Smooth muscle cell (in vitro differentiated cells): ENCODE measurements around the gene HDAC8. TPM values are rescaled to one million over a fixed set of nuclear protein-coding genes. Genes with fewer than 3 reads are reported as not detected.

Experiments used
- DNase-seq: peaks from one replicate; lab custom pipeline; 2025; ENCODE audit not compliant: unreplicated experiment; lab: John Stamatoyannopoulos, UW
- H2AFZ ChIP-seq: fragments of 200-600 bp; sonication (generic); 2 replicates; pipeline ENCODE4 v1.6.0; 2016; ENCODE audit warnings: antibody characterized with exemption, low read depth, mild to moderate bottlenecking
- H3F3A ChIP-seq: fragments of 200-600 bp; sonication (generic); 2 replicates; pipeline ENCODE4 v1.6.0; 2017; ENCODE audit warnings: antibody characterized with exemption, low read depth
- H3K27ac ChIP-seq: fragments of 200-600 bp; sonication (generic); 2 replicates; pipeline ENCODE4 v1.5.1; 2016; ENCODE audit warnings: low read depth, mild to moderate bottlenecking
- H3K27me3 ChIP-seq: fragments of 200-600 bp; sonication (generic); 2 replicates; pipeline ENCODE4 v1.6.1; 2016; ENCODE audit warnings: low read depth, mild to moderate bottlenecking
- H3K36me3 ChIP-seq: fragments of 200-600 bp; sonication (generic); 2 replicates; pipeline ENCODE4 v1.5.1; 2016; ENCODE audit warnings: low read depth
- H3K4me1 ChIP-seq: fragments of 200-600 bp; sonication (generic); 2 replicates; pipeline ENCODE4 v1.5.1; 2016; ENCODE audit warnings: low read depth
- H3K4me2 ChIP-seq: fragments of 200-600 bp; sonication (generic); 2 replicates; pipeline ENCODE4 v1.6.0; 2016; ENCODE audit warnings: mild to moderate bottlenecking
- H3K4me3 ChIP-seq: fragments of 200-600 bp; sonication (generic); 2 replicates; pipeline ENCODE4 v1.5.1; 2016; ENCODE audit warnings: mild to moderate bottlenecking
- H3K79me2 ChIP-seq: fragments of 200-600 bp; sonication (generic); 2 replicates; pipeline ENCODE4 v1.6.0; 2016; ENCODE audit warnings: low read depth, mild to moderate bottlenecking
- H3K9ac ChIP-seq: fragments of 200-600 bp; sonication (generic); 2 replicates; pipeline ENCODE4 v1.6.0; 2016; ENCODE audit warnings: low read depth
- H3K9me3 ChIP-seq: fragments of 200-600 bp; sonication (generic); replicated peaks from 2 replicates; pipeline ENCODE4 v1.5.1; 2016; ENCODE audit warnings: low read depth
- H4K20me1 ChIP-seq: fragments of 200-600 bp; sonication (generic); 2 replicates; pipeline ENCODE4 v1.6.0; 2016; ENCODE audit warnings: low read depth
- CTCF ChIP-seq: fragments of 200-600 bp; sonication (generic); IDR thresholded peaks from 2 replicates; pipeline ENCODE4 v1.5.1; 2017; ENCODE audit warnings: borderline replicate concordance, mild to moderate bottlenecking, antibody characterized with exemption; ENCODE audit not compliant: insufficient read depth, poor library complexity, severe bottlenecking
- WGBS: methylation state at CpG from one replicate; pipeline ENCODE4 v1.1.7; 2016; ENCODE audit warnings: low lambda C conversion rate; 5-methylcytosine and 5-hydroxymethylcytosine counted together
- polyA plus RNA-seq: library from polyadenylated mRNA; unstranded; fragments of >200 nt; fragmentation: Nextera tagmentation; extraction: Ambion mirVana; gene quantifications from 2 replicates; pipeline ENCODE4 v1.2.1, GENCODE V29; 2016
- total RNA-seq: library from RNA; depleted of rRNA; stranded (reverse); fragments of >200 nt; gene quantifications from 2 replicates; pipeline ENCODE4 v1.2.3, GENCODE V29; 2014

The HDAC8 gene
- total and polyA plus RNA-seq, 2 experiments from 2014 or later: 23.1 to 40.7 TPM

GRCh38 chrX:72477781-72478181 is 94.9 kb downstream of the HDAC8 start:
- Histone ChIP-seq H3K9me3 (peaks cover 3% of the 10 kb centered on the region), H3K4me1 (no peaks in the 10 kb centered on the region), H3K27me3 (no peaks in the 10 kb centered on the region), H3F3A (no peaks in the 10 kb centered on the region), H3K9ac (no peak overlapping the region), H3K27ac (no peak overlapping the region), H3K4me3 (no peak overlapping the region), H2AFZ (no peak overlapping the region), H4K20me1 (no peaks in the 10 kb centered on the region), H3K4me2 (peak overlapping the region; percentile 12), H3K79me2 (no peaks in the 10 kb centered on the region), H3K36me3 (no peaks in the 10 kb centered on the region)
- 61% methylated on average over 4 of the region's 4 CpGs for WGBS
- no peak for DNase-seq
- no peak for TF ChIP-seq CTCF

- no peak overlapping the region for H3K4me3 ChIP-seq
- H3K79me2 ChIP-seq: no peaks in the 10 kb centered on the region
- no peaks in the 10 kb centered on the region for H3K4me1 ChIP-seq
- H3K27ac ChIP-seq: no peak overlapping the region
- H2AFZ ChIP-seq: no peak overlapping the region
- H3K36me3 ChIP-seq: no peaks in the 10 kb centered on the region
- peaks cover 4% of the 10 kb centered on the region for H3K9me3 ChIP-seq
- 64% methylated on average over 2 of the region's 2 CpGs for WGBS
- no peaks in the 10 kb centered on the region for H4K20me1 ChIP-seq
- TF ChIP-seq CTCF: no peak
- H3K27me3 ChIP-seq: no peaks in the 10 kb centered on the region
- no peaks in the 10 kb centered on the region for H3F3A ChIP-seq
- DNase-seq: no peak
- no peak overlapping the region for H3K9ac ChIP-seq
- H3K4me2 ChIP-seq: no peak overlapping the region
Measured at GRCh38 chrX:72477376-72477775, 95.3 kb downstream of the HDAC8 start.

- Histone ChIP-seq H3K79me2 (no peaks in the 10 kb centered on the region), H2AFZ (no peak overlapping the region)
Measured at GRCh38 chrX:72475952-72476668, 96.5 kb downstream of the HDAC8 start.

More at GRCh38 chrX:72475952-72476668, 96.5 kb downstream of the HDAC8 start:
- Histone ChIP-seq H3K9me3 (peaks cover 4% of the 10 kb centered on the region), H4K20me1 (no peaks in the 10 kb centered on the region), H3K27ac (no peak overlapping the region), H3K36me3 (no peaks in the 10 kb centered on the region), H3K27me3 (no peaks in the 10 kb centered on the region), H3K4me2 (no peak overlapping the region), H3K4me1 (no peaks in the 10 kb centered on the region), H3K9ac (no peak overlapping the region), H3K4me3 (no peak overlapping the region), H3F3A (no peaks in the 10 kb centered on the region)
- 68% methylated on average over 6 of the region's 6 CpGs for WGBS
- no peak for TF ChIP-seq CTCF
- no peak for DNase-seq
